Measurements from ENCODE around the gene PXYLP1.
A peak's percentile ranks its signal among the peaks of the same experiment; 100 is the strongest.
"Not testable (repeated sequence)": the region's sequence is repeated elsewhere in the genome, so short reads cannot be mapped to it uniquely, and the experiment has no call there.

Gene PXYLP1

DNA sequence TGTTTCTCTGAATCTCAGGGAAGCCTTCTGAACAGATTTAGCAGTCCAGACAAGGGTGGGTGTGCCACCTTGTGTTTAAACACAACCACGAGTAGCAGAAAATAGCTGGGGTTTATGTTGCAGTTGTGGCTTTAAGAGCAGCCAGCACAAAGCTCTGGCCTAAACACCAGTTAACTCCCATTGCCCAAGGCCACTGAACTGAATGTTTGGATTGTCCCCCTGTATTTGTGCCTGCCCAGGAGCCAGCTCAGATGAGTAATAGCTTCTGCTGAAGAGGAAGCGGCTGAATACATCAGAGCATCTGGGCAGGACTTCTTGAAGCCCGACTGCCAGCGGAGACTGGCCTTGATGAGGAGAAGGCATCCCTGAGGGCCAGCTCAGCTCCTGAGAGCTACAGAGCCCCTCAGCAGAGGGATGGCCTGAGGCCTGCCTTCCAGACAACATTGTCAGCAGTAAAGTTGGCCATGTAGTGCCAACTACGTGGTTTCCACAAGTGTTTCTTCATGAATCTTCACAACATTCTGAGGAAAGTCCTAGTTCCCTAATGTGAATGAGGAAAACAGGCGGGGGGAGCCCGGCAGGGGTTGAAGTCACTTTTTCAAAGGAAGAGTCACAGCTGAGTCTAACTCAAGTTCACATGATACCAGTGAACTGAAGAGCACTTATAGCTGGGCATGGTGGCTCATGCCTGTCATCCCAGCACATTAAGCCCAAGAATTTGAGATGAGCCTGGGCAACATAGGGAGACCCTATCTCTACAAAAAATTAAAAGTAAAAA is 70.9 kb downstream of the PXYLP1 start:
- no peak for DNase-seq

- peak; percentile 53 to 83 for DNase-seq
These were observed 72.0 kb downstream of the PXYLP1 start for GRCh38 chr3:141303481-141304223.

DNA sequence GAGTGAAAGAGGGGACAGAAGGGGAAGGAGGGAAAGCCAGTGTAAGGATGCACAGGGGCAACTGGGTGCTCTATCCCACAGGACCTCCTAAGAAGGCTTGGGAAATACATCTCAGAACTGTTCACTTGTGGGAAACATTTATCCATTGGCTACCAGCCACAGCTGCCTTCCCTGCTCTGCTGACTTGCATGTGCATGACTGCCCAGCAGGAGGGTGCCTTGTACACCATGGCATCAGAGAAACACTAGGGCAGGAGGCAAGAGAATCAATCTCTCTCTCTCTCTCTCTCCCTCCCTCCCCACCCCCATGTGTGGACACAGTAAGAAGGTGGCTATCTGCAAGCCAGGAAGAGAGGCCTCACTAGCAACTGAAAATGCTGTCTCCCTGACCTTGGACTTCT is 73.8 kb downstream of the PXYLP1 start:
- DNase-seq = no peak

DNA sequence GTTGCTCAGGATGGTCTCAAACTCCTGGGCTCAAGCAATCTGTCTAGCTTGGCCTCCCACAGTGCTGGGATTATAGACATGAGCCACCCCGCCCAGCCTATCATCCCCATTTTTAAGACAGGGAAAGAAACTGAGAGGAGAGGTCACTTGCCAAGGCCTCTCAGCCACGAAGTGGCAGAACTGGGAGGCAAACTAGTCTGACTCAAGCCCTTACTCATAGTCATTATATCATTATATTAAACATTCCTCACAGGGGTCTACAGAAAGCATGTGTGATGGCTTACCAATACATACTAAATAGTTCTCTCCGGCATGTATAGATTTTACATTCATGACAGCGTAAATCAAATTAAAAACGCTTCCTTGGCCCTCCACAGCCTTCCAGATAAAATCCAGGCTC is 74.7 kb downstream of the PXYLP1 start:
- no peak for DNase-seq

DNA sequence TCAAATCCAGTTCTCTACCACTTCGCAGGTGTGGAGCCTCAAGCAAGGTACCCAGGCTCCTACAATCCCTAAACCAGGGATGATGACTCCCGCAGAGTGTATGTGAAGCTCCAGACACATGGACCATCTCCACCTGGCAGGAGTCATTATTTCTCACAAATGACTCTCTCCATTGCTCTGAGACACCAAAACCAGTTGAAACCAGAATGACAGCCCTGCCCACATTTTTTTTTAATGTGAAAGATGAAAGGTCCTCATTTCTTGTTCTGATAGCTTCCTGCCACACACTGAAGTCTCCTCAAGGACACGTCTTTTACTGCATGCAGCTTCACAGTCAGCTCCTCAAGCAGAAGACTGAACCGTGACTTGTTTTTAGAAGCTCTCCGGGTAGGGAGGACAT is 75.3 kb downstream of the PXYLP1 start:
- peak; percentile 22 to 66 for DNase-seq

GRCh38 chr3:141307351-141308059 is 75.9 kb downstream of the PXYLP1 start:
- DNase-seq = no peak

DNA sequence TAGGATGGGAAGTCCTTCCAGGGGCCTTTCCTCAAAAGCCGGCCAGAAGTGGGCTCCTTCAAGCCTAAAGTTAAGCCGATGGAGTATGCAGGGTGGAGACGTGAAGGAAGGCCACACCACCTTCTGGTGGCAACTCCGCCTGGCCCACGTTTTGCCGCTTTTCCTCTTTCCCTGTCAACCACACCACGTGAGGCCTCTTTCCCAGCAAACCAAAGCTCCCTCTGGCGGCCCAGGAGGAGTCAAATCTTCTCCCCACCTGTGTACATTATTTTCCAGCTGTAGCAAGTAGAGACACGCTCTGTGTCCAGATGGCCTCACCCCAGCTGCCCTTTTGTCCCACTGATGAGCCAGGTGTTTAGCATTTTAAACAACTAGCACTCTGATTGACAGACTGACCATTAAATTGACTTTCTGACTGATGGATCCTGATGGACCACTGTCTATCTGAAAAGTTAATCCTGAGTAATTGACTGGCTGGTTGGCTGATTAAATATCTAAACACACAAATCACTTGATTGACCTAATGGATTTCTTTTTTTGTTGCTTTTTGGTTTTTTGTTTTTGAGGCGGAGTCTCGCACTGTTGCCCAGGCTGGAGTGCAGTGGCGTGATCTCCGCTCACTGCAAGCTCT is 77.1 kb downstream of the PXYLP1 start:
- no peak for DNase-seq

DNA sequence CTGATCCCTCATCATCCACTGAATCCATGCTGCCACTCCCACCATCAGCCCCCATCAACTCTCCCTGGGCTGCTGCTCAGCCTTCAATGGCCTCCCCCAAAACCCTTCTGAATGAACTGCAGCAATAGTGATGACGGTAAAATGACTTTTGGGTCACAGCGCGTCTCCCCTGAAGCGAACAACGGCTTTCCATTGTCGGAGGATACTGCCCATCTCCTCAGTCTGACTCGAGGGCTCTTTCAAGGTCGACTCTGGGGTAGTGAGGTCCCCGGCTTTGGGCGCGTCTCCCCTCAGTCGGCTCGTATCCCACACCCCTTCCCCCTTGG is 79.5 kb downstream of the PXYLP1 start:
- DNase-seq = no peak

DNA sequence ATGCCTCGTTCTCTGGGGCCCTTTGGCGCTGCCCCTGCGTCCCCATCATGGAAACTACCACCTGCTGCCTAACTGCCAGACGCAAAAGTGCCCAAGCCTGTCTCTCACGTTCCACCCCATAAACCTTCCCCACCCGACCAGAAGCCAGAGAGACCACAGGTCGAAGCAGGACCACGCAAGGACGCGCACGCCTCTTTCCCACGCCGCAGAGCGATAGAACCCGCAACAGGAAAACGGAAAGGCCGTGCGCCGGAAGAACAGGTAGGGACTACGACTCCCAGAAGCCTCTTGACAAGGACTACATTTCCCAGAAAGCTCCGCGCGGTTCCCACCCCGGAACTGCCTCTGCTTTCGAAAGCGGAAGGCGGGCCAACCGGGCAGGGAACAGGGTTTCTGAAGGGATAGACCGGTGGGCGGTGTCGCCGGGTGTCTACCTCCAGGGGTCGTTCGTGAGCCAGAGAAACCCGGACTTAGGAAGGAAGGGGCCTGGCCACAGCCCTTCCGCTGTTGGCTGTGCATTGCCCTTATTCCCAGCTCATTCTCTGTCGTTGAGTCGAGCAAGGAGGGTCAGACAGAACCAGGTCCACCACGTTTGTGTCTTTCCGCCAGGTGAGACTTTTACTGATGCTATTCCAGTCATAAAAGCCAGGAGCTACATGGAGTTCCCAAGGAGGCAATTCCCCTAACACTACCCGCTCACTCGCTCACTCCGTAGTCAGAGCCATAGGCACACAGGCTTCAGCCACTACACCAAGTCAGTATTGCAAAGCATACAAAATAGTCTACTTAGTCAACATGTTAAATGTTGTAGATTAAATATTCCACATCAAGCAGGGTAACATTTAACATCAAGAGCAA is 80.1 kb downstream of the PXYLP1 start:
- DNase-seq = peak; percentile 98

DNA sequence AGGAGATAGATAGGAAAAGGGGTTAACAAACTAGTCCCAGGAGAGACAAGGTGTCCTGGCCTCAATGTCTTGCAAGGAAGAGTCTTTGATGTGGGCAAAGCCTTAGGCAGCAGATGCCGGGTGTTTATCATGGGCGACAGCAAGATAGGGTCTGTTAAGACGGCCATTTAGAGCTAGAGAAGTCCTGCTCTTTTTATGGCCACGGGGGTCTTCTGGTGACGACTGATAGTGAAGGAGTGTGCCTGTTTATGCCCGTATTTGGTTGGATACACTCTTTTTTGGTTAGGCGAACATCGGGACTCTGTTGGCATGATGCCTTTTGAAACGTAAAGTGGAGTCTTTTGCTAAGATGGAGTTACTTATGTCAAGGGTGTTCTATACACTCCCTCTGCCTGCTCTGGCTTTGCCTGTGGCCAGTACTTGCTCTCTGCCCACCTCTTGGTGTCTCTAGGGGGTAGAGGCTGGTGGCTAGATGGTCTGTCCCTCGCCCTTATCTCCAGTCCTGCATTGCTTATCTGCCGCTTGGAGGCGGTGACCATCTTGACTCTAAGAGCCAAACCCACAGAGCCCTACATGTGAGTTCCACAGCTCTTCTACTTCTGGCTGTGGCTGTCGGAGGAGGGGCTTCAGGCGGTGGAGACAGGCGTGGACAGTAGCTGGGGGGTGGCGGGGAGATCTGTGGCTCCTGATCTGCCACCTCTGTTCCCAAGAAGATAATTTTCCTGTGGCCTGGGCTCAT is 80.9 kb downstream of the PXYLP1 start:
- no peak for DNase-seq

- DNase-seq = no peak
These were observed 81.6 kb downstream of the PXYLP1 start for GRCh38 chr3:141313093-141313683.

GRCh38 chr3:141314415-141314814 is 82.8 kb downstream of the PXYLP1 start:
- not testable (repeated sequence) for DNase-seq

- no peak for DNase-seq
These were observed 85.2 kb downstream of the PXYLP1 start for GRCh38 chr3:141316851-141317250.

GRCh38 chr3:141320399-141321108 is 88.9 kb downstream of the PXYLP1 start:
- no peak for DNase-seq

DNA sequence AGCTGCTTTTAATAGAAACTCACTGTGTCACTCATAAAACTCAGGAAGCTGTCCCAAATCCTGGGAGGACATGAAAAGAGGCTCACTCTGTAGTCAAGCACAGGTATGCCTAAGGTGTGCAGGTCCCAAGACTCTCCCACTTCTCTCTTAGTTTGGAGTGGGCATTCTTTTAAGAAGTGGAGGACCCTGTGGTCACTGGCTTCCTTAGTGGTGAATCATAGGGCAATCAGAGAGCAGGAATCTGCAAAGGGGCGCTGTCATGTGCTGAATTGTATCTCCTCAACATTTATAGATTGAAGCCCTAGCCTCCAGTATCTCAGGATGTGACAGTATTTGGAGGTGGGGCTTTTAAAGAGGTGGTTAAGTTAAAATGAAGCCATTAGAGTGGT is 89.5 kb downstream of the PXYLP1 start:
- DNase-seq = no peak

DNA sequence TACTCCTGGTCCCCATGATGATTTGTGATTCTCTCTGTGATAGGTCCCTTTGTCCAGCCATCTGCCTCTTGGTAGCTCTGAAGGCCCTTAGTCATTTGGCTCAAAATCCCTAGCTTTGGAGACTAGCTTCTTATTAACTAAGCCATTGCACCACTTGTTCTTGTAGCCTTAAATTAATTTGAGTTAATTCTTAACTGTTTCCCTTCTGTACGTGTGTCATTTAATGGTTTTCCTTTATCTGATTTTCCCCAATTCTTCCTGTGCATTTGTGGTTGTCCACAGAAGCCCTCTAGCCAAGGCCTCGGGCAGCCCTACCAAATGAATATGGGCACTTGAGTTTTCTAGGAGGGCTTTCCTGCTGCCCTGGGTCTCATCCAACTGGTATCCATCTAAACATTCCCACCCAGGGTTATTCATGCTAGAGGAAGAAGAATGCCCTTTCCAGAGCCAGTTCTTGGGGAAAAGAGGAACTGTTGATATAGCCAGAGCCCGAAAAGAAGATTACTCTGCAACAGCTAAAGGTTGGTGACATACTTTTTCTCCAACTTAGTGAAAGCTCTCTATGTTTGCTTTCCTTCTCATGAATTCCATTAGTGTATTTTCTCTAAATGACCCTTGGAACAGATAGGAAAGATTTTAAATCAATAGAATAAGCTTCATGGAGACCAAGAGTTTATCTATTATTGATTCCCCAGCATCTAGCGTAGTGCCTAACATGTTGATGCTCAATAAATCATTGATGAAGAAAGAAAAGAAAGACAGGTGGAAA is 92.5 kb downstream of the PXYLP1 start:
- no peak for DNase-seq

- no peak for DNase-seq
These were observed 94.5 kb downstream of the PXYLP1 start for GRCh38 chr3:141326123-141326522.

DNA sequence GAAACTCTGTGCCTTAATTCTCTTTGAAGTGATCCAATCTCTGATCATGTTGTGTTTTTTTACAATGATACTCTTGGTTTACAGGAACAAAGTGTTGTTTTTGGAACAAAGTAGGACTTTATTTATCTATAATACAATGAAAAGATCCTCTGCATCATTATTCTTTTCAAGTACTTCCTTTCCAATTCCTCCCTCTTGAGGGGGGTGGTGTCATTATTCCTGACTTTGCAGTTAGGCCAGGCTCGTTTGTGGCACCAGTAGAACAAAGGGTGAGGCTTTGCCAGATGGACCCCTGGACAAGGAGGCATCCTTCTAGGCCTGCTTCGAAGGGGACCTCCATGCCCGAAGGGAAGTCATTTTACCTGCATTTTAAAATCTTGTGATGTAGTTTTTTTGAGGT is 95.0 kb downstream of the PXYLP1 start:
- no peak for DNase-seq

GRCh38 chr3:141328286-141329166 is 96.9 kb downstream of the PXYLP1 start:
- DNase-seq = no peak

Data from CD4-positive, alpha-beta T cell treated with Interleukin-1 beta for 1 hour (primary cell).